Measurements from ENCODE around the gene ATRIP.

- TF ChIP-seq, protein P1, sequence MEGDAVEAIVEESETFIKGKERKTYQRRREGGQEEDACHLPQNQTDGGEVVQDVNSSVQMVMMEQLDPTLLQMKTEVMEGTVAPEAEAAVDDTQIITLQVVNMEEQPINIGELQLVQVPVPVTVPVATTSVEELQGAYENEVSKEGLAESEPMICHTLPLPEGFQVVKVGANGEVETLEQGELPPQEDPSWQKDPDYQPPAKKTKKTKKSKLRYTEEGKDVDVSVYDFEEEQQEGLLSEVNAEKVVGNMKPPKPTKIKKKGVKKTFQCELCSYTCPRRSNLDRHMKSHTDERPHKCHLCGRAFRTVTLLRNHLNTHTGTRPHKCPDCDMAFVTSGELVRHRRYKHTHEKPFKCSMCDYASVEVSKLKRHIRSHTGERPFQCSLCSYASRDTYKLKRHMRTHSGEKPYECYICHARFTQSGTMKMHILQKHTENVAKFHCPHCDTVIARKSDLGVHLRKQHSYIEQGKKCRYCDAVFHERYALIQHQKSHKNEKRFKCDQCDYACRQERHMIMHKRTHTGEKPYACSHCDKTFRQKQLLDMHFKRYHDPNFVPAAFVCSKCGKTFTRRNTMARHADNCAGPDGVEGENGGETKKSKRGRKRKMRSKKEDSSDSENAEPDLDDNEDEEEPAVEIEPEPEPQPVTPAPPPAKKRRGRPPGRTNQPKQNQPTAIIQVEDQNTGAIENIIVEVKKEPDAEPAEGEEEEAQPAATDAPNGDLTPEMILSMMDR (IDR thresholded peaks at IDR 0.05): no peak
- no peak for TF ChIP-seq POLR2A (IDR thresholded peaks at IDR 0.05; ENCODE audit: low read length)
- TF ChIP-seq MAFK (IDR thresholded peaks at IDR 0.05; ENCODE audit: partially characterized antibody): no peak
These were observed 59.5 kb downstream of the ATRIP start for GRCh38 chr3:48505968-48506504.

All from A549 (cell line).